Measurements from ENCODE around the gene HSPA1B.
"Not testable (repeated sequence)": the region's sequence is repeated elsewhere in the genome, so short reads cannot be mapped to it uniquely, and the experiment has no call there.

Gene HSPA1B

GRCh38 chr6:31865205-31866118 lies 37.9 kb downstream of the HSPA1B start:
- DNase-seq: no peak

DNA sequence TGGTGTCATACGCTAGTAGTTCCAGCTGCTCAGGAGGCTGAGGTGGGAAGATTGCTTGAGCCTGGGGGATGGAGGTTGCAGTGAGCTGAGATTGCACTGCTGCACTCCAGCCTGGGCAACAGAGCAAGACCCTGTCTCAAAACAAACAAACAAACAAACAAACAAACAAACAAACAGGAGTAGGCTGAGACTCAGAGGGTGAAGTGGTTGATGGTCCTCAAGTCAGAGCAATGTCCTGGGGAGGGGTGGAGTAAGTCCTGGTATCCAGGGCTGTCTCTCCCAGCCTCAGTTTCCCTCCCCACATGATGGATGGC lies 41.1 kb downstream of the HSPA1B start:
- not testable (repeated sequence) for DNase-seq

More at GRCh38 chr6:31865205-31866118, 37.9 kb downstream of the HSPA1B start:
- no peak for TF ChIP-seq GATA1 (IDR thresholded peaks at IDR 0.05; ENCODE audit: low read depth, low read length)
- TF ChIP-seq POLR2A (IDR thresholded peaks at IDR 0.05; ENCODE audit: low read length): no peak

DNA sequence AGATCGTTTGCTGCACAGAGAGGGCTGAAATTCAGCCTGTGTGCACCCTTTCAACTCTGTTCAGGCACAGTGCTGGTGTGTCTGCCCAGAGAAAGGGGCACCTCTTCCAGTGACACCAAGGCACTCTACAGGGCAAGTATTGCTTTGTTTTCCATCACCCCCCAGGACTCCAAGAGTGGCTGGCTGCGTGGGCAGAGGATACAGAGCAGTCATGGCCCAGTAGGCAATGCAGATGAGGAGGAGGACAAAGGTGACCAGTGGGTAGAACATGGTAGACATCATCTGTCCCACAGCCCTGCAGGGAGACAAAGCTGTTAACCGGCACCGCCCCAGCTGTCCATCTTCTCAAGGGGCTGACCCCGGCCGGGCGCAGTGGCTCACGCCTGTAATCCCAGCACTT lies 41.8 kb downstream of the HSPA1B start:
- TF ChIP-seq POLR2A (IDR thresholded peaks at IDR 0.05; ENCODE audit: low read length) (no peak), GATA1 (IDR thresholded peaks at IDR 0.05; ENCODE audit: low read depth, low read length) (no peak)
- no peak for DNase-seq

GRCh38 chr6:31870385-31870921 lies 42.9 kb downstream of the HSPA1B start:
- DNase-seq: no peak
- no peak for TF ChIP-seq POLR2A (IDR thresholded peaks at IDR 0.05; ENCODE audit: low read length)
- TF ChIP-seq GATA1 (IDR thresholded peaks at IDR 0.05; ENCODE audit: low read depth, low read length): no peak

DNA sequence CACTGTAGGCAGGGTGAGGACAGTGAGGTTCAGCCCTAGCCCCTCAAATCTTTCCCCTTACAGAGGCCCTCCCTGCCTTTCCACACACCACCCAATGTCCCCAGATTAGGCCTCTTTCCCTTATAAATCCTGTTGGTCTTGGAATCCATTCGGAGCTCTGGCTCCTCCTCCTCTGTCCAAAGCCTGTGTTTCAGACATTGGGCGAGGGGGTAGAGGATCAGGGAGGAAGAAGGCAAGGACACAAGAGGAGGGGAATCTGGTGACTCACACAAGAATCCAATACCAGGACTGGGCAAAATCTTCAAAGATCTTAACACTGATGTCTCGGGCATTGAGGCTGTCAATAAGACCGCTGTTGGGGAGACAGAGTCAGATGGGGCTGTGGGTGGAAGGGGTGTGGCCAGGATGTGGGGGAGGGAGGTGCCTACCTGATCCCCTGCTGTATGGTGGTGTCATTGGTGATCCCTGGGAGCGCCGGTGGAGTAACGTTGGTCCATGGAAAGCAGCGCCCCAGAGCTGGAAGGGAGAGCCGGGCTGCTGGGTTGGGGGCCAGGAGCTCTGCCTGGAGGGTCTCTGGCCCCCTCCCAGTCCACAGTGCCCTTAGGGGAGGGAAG lies 43.6 kb downstream of the HSPA1B start:
- DNase-seq: no peak
- TF ChIP-seq POLR2A (IDR thresholded peaks at IDR 0.05; ENCODE audit: low read length) (no peak), GATA1 (IDR thresholded peaks at IDR 0.05; ENCODE audit: low read depth, low read length) (no peak)

DNA sequence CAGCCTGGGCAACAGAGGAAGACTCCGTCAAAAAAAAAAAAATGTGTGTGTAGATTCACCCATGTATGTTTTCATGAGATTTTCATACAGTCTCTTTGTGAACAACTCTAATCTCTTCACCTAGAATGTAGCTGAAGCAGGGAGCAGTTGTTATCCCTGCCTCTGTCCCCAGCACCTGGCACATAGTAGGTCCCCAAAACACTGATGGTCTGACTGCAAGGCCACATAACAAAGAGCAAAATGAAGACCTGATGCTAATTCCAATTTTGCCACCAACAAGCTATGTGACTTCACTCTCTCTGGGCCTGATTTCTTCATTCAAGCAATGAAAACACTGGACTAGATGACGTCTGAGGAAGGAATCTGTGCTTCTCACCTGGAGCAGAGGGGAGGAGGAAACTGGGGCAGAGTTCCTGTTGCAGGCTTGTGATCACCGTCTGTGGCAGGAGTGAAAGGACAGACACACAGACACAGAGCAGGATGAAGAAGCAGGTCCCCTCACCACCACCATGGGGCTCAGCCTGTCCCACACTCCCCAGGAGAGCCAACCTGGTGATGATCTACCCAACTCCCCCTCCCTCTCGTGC lies 46.6 kb downstream of the HSPA1B start:
- TF ChIP-seq GATA1 (IDR thresholded peaks at IDR 0.05; ENCODE audit: low read depth, low read length): no peak
- no peak for TF ChIP-seq POLR2A (IDR thresholded peaks at IDR 0.05; ENCODE audit: low read length)
- DNase-seq: no peak

- peak in 1 of 2 experiments; percentile 24 for DNase-seq
- TF ChIP-seq POLR2A (IDR thresholded peaks at IDR 0.05; ENCODE audit: low read length): no peak
- TF ChIP-seq GATA1 (IDR thresholded peaks at IDR 0.05; ENCODE audit: low read depth, low read length): no peak
Observed at GRCh38 chr6:31874836-31875572, 47.5 kb downstream of the HSPA1B start.

DNA sequence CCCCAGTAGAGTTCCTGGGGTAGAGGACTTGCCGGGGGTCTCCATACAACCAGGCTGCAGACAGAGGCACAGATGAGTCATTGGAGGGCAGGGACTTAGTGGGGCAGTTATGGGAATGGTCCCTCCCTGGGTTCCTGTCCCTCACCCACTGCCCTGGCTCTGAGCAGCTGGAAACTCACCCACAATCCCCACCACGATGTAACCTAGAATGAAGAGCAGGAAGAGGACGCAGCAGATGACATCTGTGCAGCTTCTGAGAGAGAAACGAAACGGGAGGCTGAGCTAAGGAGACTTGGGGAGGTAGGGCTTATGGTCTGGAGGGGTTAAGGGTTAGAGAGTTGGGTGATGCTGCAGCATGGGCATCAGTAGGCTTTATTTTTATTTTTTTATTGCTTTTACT lies 48.3 kb downstream of the HSPA1B start:
- no peak for DNase-seq
- TF ChIP-seq GATA1 (IDR thresholded peaks at IDR 0.05; ENCODE audit: low read depth, low read length) (no peak), POLR2A (IDR thresholded peaks at IDR 0.05; ENCODE audit: low read length) (no peak)

DNA sequence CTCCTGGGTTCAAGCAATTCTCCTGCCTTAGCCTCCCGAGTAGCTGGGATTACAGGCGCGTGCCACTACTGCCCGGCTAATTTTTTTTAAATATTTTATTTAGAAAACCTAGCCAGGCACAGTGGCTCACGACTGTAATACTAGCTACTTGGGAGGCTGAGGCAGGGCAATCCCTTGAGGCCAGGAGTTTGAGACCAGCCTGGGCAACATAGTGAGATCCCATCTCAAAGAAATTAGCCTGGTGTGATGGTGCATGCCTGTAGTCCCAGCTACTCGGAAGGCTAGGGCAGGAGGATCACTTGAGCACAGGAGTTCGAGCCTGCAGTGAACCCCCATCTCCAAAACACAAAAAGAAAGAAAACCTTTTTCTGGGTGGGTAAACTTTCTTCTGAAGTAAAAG lies 48.8 kb downstream of the HSPA1B start:
- TF ChIP-seq POLR2A (IDR thresholded peaks at IDR 0.05; ENCODE audit: low read length) (no peak), GATA1 (IDR thresholded peaks at IDR 0.05; ENCODE audit: low read depth, low read length) (no peak)
- DNase-seq: no peak

GRCh38 chr6:31877125-31877650 lies 49.6 kb downstream of the HSPA1B start:
- TF ChIP-seq GATA1 (IDR thresholded peaks at IDR 0.05; ENCODE audit: low read depth, low read length): no peak
- no peak for TF ChIP-seq POLR2A (IDR thresholded peaks at IDR 0.05; ENCODE audit: low read length)
- no peak for DNase-seq

DNA sequence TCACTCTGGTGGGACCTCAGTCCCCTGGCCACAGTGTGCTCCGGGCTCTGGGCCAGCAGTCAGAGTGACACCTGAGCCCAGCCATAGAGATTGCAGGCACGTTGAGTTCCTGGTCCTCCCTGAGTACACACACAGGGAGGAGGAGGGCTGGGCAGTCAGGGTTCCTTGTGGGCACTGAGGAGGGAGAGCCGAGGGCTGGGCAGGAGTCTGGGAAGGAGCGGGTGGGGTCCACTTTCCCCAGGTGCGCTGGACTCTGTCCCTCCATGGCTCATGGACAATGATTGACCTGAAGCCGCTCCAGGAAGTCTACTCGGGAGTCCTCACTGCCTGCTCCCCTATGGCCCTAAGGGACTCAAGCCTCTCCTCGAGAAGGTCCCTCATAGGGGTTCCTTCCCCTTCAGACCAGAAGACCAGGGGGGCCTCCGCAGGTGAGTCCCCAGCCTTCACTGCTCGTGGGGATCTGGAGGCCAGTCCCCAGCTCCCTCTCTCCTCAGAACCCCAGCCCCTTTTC lies 50.2 kb downstream of the HSPA1B start:
- TF ChIP-seq GATA1 (IDR thresholded peaks at IDR 0.05; ENCODE audit: low read depth, low read length) (no peak), POLR2A (IDR thresholded peaks at IDR 0.05; ENCODE audit: low read length) (no peak)

DNA sequence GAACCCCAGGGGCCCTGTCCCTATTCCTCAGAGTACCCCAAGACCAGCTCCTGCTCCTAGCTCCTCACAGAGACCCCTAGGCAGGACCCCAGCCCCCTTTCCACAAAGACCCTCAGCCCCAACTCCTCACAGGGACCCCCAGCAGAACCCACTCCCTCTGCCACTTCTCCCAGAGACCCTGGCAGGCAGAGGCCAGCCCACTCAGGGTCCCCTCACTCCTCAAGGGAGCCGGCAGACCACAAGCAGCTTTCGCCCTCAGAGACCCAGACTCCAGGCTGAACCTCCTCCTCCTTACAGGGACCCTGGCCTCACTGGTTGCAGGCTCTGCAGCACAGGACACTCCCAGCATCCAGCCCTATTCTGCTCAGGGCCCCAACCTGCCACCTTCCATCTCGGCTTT lies 50.7 kb downstream of the HSPA1B start:
- no peak for TF ChIP-seq POLR2A (IDR thresholded peaks at IDR 0.05; ENCODE audit: low read length)
- TF ChIP-seq GATA1 (IDR thresholded peaks at IDR 0.05; ENCODE audit: low read depth, low read length): no peak
- no peak for DNase-seq

More for the DNA sequence above, 50.2 kb downstream of the HSPA1B start:
- DNase-seq: no peak

- DNase-seq: no peak
- TF ChIP-seq GATA1 (IDR thresholded peaks at IDR 0.05; ENCODE audit: low read depth, low read length) (no peak), POLR2A (IDR thresholded peaks at IDR 0.05; ENCODE audit: low read length) (no peak)
Observed at GRCh38 chr6:31878726-31879125, 51.2 kb downstream of the HSPA1B start, which contains the start of gene SLC44A4. Gene SLC44A4, minus strand, starts transcription at chr6:31878997. Its CDS starts 17 bp downstream, at chr6:31878980.
